Renal pelvis (tissue), 4 donors: ENCODE measurements around the gene TMEM209. TPM values are rescaled to one million over a fixed set of nuclear protein-coding genes. Genes with fewer than 3 reads are reported as not detected.
"Not testable (repeated sequence)": the region's sequence is repeated elsewhere in the genome, so short reads cannot be mapped to it uniquely, and the experiment has no call there.

Experiments used
- DNase-seq: peaks from one replicate; pipeline ENCODE4 v3.0.0-alpha.2; 2013
- polyA plus RNA-seq, 3 donors: library from polyadenylated mRNA; unstranded; fragments of 120-200 nt; gene quantifications; one replicate each; pipeline ENCODE4 v1.2.1, GENCODE V29; 2013; ENCODE audit not compliant: insufficient read length in 3 of 3

The TMEM209 gene
- polyA plus RNA-seq, 3 donors, result 21.7 to 28.0 (median 26.5) TPM

- no peak for DNase-seq
Observed at GRCh38 chr7:130223646-130224045, 18.4 kb upstream of the TMEM209 start.

- no peak for DNase-seq
Observed at GRCh38 chr7:130221746-130222145, 16.5 kb upstream of the TMEM209 start.

GRCh38 chr7:130219871-130220270 lies 14.7 kb upstream of the TMEM209 start:
- no peak for DNase-seq

- no peak for DNase-seq
Observed at GRCh38 chr7:130218806-130219620, 13.8 kb upstream of the TMEM209 start.

DNA sequence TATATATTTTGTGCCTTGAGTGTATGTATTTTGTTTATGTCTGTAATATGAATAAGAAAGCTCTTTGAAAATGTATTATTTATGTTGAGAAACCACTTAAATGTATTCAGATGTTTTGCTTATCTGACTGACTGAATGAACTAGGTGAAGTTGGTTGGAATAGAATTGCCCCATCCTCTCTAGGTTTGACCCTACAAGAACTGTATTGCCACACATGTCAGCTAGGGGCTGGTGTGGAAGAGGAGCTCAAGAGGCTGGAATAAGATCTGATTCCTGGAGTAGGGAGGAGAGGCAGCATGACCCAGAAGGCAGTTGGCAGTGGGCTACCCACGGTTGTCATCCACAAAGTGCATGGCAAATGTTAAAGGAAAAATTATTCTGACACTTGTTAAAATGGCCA lies 11.5 kb upstream of the TMEM209 start:
- DNase-seq, result no peak

GRCh38 chr7:130216025-130216424 lies 10.8 kb upstream of the TMEM209 start:
- DNase-seq, result no peak

DNA sequence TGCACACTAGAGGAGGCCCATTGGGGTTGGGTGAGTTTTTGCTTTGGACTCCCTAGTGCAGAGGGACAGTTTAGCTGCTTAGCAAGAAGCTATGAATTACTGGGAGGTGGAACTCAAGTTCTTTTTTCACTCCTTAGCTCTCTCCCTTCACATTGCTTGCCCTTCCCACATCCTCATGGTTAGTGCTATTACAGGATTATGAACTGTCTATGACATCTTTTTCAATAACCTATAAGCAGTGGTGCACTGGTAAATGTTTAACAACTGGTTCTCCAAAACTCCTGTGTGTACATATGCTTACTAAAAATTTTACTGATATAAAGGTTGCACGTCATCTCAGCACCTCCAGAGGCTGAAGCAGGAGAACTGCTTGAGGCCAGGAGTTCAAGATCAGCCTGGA lies 8.6 kb upstream of the TMEM209 start:
- DNase-seq, result no peak

DNA sequence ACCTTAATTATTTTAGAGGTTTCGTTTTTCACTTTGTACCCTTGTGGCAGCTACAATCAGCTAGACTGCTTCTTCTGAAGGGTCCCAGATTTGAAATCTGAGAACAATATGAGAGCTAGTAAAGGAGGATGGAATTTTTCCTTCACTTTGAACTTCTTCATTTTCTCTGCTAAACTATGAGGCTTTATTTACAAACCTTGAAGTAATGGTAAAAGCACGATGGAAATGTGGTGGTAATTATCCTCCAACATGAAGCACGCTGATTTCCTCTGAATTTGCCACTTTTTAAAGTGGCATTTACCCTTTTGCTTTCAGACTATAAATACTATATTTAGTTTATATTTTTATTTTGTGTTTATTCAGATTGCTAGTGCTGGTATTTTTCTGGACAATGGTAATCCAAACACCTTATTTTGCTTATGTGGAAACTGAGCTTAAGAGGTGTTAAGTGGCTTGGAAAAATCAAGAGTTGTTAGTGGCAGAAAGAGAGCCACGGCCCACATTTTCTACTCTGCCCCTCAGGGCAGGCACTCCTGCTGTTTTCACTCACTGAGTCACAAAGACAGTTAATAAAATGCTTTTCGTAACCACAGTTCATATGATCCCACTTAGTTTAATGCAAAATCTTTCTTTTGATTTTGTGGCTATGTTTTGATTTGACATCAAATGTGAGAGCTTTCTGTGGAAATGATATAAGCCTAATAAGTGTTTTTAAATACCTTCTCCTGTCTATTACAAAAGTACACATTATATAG lies 5.2 kb upstream of the TMEM209 start:
- DNase-seq, result no peak

- no peak for DNase-seq
Observed at GRCh38 chr7:130208516-130208915, 3.3 kb upstream of the TMEM209 start.

- DNase-seq, result no peak
Observed at GRCh38 chr7:130207642-130208041, 2.4 kb upstream of the TMEM209 start, which contains the start of gene SSMEM1. Gene SSMEM1 (plus strand): TSS chr7:130207860. CDS start chr7:130207911, 51 bp downstream.

DNA sequence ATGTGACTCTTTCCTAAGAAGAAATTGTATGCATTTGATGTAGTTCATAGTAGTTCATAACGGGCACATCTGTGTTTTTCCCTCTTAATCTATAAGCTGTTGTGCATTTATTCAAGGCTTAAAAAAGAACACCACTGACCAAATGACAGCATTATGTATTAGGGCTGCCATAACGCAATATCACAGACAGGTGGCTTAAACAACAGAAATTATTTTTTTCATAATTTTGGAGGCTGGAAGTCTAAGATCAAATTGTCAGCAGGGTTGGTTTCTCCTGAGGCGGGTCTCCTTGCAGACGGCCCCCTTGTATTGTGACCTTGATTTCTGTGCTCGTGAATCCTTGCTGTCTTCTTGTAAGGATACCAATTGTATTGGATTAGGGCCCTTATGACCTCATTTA lies 1.8 kb upstream of the TMEM209 start:
- no peak for DNase-seq

- DNase-seq, result no peak
Observed at GRCh38 chr7:130201796-130202195, 3.4 kb downstream of the TMEM209 start.

DNA sequence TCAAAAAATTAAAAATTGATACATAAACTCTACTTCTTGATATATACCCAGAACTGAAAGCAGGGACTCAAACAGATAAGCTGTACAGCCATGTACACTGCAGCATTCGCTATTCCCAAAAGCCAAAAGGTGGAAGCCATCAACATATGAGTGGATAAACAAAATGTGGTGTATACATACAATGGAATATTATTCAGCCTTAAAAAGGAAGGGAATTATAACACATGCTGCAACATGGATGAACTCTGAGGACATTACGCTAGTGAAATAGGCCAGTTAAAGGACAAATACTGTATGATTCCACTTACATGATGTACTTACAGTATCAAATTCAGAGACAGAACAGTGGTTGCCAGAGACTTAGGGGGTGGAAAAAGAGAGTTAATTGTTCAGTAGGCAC lies 8.1 kb downstream of the TMEM209 start:
- DNase-seq, result no peak

DNA sequence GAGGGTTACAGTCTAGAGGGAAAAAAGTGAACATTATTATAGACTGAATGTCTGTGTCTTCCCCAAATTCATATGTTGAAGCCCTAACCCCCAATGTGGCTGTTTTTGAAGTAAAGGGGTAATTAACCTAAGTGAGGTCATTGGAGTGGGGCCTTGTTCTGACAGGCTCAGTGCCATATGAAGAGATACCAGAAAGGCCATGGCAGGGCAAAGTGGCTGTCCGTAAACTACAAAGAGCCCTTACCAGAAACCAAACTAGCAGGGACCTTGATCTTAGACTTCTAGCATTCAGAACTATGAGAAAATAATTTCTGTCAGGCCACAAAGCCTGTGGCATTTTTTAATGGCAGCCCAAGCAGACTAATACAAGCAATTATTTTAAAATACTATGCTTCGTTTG lies 8.7 kb downstream of the TMEM209 start:
- no peak for DNase-seq

GRCh38 chr7:130195396-130195795 lies 9.8 kb downstream of the TMEM209 start:
- DNase-seq, result no peak

GRCh38 chr7:130191791-130192190 lies 13.4 kb downstream of the TMEM209 start:
- no peak for DNase-seq

DNA sequence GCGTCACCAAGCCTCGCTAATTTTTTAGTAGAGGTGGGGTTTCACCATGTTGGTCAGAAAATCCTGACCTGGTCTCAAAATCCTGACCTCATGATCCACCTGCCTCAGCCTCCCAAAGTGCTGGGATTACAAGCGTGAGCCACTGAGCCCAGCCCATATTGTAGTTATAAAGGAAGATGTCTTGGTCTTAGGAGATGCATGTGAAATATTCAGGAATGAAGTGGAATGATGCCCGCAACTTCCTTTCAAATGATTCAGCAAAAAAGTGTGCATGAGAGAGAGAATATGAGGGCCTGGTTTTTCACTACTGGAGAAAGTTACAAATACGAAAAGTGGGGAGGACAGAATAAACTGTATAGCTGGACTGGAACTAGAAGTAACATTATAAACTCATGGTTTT lies 15.9 kb downstream of the TMEM209 start:
- no peak for DNase-seq

- DNase-seq, result no peak
Observed at GRCh38 chr7:130187360-130187759, 17.8 kb downstream of the TMEM209 start.

- not testable (repeated sequence) for DNase-seq
Observed at GRCh38 chr7:130184349-130184748, 20.9 kb downstream of the TMEM209 start.

- no peak for DNase-seq
Observed at GRCh38 chr7:130182990-130183389, 22.2 kb downstream of the TMEM209 start.

GRCh38 chr7:130181263-130181605 lies 24.0 kb downstream of the TMEM209 start:
- no peak for DNase-seq

DNA sequence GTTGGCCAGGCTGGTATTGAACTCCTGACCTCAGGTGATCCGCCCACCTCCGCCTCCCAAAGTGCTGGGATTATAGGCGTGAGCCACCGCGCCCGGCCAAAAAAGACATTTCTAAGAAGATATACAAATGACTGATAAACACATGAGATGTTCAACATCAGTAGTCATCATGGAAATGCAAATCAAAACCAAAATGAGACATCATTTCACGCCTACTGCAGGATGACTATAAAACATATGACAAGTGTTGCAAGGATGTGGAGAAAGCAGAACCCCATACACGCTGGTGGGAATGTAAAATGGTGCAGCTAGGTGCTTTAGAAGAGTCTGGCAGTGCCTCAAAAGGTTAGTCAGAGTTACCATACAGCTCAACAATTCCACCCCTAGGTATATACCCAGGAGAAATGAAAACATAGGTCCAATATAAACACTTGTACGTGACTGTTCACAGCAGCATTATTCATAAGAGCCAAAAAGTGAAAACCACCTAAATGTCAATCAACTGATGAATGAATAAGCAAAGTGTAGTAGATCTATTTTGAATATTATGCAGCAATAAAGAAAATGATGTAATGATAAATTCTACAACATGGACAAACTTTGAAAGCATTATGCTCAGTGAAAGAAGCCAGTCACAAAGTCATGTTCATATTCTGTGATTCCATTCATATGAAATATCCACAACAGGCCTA lies 24.5 kb downstream of the TMEM209 start:
- DNase-seq, result no peak

GRCh38 chr7:130179631-130180030 lies 25.6 kb downstream of the TMEM209 start:
- no peak for DNase-seq
